ENCODE measurements around the gene ADSL. TPM values are rescaled to one million over a fixed set of nuclear protein-coding genes. Genes with fewer than 3 reads are reported as not detected.

Gene ADSL
- total RNA-seq (100 to 1,000 TPM in 1 of 5 donors, 10 to 100 TPM in 4; 17.0 to 167 (median 27.8) TPM), polyA plus RNA-seq (10 to 100 TPM; 33.9 to 39.4 (median 39.3) TPM)
- long read RNA-seq, donor 1, full-length matches to known transcripts = 6 of 31 reads
- long read RNA-seq, donor 1, partial matches to known transcripts = 25 of 31 reads
- long read RNA-seq, donor 1, other reads (novel, unspliced or antisense) = 0 of 31 reads
- long read RNA-seq, donor 2, full-length matches to known transcripts = 16 of 53 reads
- long read RNA-seq, donor 2, partial matches to known transcripts = 37 of 53 reads
- long read RNA-seq, donor 2, other reads (novel, unspliced or antisense) = 0 of 53 reads
- long read RNA-seq, donor 3, full-length matches to known transcripts = 10 of 25 reads
- long read RNA-seq, donor 3, partial matches to known transcripts = 15 of 25 reads
- long read RNA-seq, donor 3, other reads (novel, unspliced or antisense) = 0 of 25 reads
- long read RNA-seq, donor 4, full-length matches to known transcripts = 2 of 2 reads
- long read RNA-seq, donor 4, partial matches to known transcripts = 0 of 2 reads
- long read RNA-seq, donor 4, other reads (novel, unspliced or antisense) = 0 of 2 reads
- long read RNA-seq, donor 5, full-length matches to known transcripts = 9 of 22 reads
- long read RNA-seq, donor 5, partial matches to known transcripts = 13 of 22 reads
- long read RNA-seq, donor 5, other reads (novel, unspliced or antisense) = 0 of 22 reads
- long read RNA-seq, donor 6, full-length matches to known transcripts = 30 of 80 reads
- long read RNA-seq, donor 6, partial matches to known transcripts = 50 of 80 reads
- long read RNA-seq, donor 6, other reads (novel, unspliced or antisense) = 0 of 80 reads
- long read RNA-seq, donor 7, full-length matches to known transcripts = 9 of 28 reads
- long read RNA-seq, donor 7, partial matches to known transcripts = 19 of 28 reads
- long read RNA-seq, donor 7, other reads (novel, unspliced or antisense) = 0 of 28 reads
- long read RNA-seq, donor 8, full-length matches to known transcripts = 16 of 41 reads
- long read RNA-seq, donor 8, partial matches to known transcripts = 25 of 41 reads
- long read RNA-seq, donor 8, other reads (novel, unspliced or antisense) = 0 of 41 reads
- long read RNA-seq, donor 9, full-length matches to known transcripts = 16 of 29 reads
- long read RNA-seq, donor 9, partial matches to known transcripts = 13 of 29 reads
- long read RNA-seq, donor 9, other reads (novel, unspliced or antisense) = 0 of 29 reads
- long read RNA-seq, donor 10, full-length matches to known transcripts = 4 of 10 reads
- long read RNA-seq, donor 10, partial matches to known transcripts = 6 of 10 reads
- long read RNA-seq, donor 10, other reads (novel, unspliced or antisense) = 0 of 10 reads

DNA sequence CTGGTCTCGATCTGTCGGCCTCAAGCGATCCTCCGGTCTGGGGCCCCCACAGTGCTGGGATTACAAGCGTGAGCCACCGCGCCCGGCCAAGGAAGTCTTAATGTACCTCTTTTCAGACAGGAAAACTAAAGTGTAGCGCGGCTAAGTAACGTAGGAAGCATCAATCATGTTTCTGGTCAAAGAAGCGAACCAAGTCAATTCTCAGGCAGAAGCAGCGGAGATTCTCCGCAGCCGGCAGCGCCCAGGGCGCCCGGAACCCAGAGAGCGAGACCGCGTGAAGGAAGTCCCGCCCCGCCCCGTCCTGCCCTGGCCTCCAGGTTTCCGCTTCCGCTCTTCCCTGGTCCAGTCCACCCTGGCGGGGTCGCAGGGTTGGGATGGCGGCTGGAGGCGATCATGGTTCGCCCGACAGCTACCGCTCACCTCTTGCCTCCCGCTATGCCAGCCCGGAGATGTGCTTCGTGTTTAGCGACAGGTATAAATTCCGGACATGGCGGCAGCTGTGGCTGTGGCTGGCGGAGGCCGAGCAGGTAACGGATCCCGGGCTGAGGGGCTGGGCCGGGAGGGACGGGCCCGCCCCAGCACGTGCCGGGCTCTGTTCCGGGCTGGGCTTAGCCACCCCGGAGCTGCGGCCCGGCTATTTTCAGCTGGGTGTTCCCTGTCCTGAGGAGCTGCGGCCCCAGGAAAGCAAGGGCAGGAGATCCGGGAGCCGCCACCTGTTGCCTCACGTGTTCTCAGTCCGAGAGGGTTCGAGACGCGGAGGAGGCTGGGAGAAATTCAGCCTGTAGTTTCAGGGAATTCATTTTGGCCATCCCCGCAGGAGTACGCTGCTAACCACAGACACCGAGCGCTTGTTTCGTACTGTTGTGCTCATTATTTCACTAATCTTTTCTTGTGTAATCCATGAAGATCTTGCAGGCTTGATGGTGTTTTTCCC lies at the start of gene ADSL:
TSS of gene ADSL (plus strand) at position 316 of the 934 bp plus-strand sequence. CDS start at position 375, 59 bp downstream.
- TF ChIP-seq EP300 (IDR thresholded peaks at IDR 0.05) (no peak), POLR2A (IDR thresholded peaks at IDR 0.05) (no peak), POLR2AphosphoS5 (IDR thresholded peaks at IDR 0.05) (peak; percentile 68 to 97 (median 87))
- TF ChIP-seq, protein P1, sequence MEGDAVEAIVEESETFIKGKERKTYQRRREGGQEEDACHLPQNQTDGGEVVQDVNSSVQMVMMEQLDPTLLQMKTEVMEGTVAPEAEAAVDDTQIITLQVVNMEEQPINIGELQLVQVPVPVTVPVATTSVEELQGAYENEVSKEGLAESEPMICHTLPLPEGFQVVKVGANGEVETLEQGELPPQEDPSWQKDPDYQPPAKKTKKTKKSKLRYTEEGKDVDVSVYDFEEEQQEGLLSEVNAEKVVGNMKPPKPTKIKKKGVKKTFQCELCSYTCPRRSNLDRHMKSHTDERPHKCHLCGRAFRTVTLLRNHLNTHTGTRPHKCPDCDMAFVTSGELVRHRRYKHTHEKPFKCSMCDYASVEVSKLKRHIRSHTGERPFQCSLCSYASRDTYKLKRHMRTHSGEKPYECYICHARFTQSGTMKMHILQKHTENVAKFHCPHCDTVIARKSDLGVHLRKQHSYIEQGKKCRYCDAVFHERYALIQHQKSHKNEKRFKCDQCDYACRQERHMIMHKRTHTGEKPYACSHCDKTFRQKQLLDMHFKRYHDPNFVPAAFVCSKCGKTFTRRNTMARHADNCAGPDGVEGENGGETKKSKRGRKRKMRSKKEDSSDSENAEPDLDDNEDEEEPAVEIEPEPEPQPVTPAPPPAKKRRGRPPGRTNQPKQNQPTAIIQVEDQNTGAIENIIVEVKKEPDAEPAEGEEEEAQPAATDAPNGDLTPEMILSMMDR (IDR thresholded peaks at IDR 0.05) = peak in 2 of 7 experiments; percentile 10 to 33
- intact Hi-C loops (cut with DNase I; ENCODE audit: low total_unique reads) = no loop called here

DNA sequence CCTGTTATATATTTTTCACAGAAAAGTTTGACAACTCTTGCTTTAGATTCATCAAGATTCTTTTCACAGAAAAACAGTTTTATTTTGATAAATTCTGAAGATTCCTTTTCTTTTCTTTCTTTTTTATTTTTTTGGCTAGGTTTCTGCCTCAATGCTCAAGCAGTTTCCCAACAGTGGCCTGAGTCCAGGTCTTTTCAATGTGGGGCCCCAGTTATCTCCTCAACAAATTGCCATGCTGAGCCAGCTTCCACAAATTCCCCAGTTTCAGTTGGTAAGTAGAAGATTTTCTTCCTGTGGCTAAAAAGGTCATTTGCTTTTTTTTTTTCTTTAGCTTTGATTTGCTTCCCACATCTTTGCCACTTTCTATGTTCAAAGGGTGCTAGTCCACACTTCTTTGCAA lies 46.0 kb upstream of the ADSL start:
- H3K4me1 ChIP-seq = peaks cover 0 to 10% (median 3%) of the 10 kb centered on the region in 4 donors
- peaks cover 24 to 93% (median 78%) of the 10 kb centered on the region in 4 donors for H3K36me3 ChIP-seq
- no peak overlapping the region for H3K27ac ChIP-seq
- no peak for DNase-seq
- no peaks in the 10 kb centered on the region for H3K27me3 ChIP-seq
- intact Hi-C loops (cut with DNase I; ENCODE audit: low total_unique reads) = no loop called here
- H3K4me3 ChIP-seq = no peak overlapping the region
- H3K9me3 ChIP-seq = no peaks in the 10 kb centered on the region
- TF ChIP-seq EP300 (IDR thresholded peaks at IDR 0.05) (no peak), POLR2A (IDR thresholded peaks at IDR 0.05) (no peak), POLR2AphosphoS5 (IDR thresholded peaks at IDR 0.05) (no peak)
- TF ChIP-seq, protein P1 (IDR thresholded peaks at IDR 0.05) = no peak

More for the DNA sequence above, at the start of gene ADSL:
- no peaks in the 10 kb centered on the region for H3K27me3 ChIP-seq
- H3K27ac ChIP-seq = peak within 1 kb of the TSS; percentile 84 to 94 (median 89)
- peaks cover 11 to 36% (median 31%) of the 10 kb centered on the region in 4 donors for H3K4me1 ChIP-seq
- H3K9me3 ChIP-seq = no peaks in the 10 kb centered on the region
- H3K4me3 ChIP-seq = peak within 1 kb of the TSS; percentile 66 to 81 (median 78)
- 0% methylated on average over 46 to 65 of the region's 65 CpGs for WGBS, 5 donors
- peak; percentile 88 to 97 for DNase-seq
- H3K36me3 ChIP-seq = peaks cover 17 to 32% (median 27%) of the 10 kb centered on the region in 4 donors

DNA sequence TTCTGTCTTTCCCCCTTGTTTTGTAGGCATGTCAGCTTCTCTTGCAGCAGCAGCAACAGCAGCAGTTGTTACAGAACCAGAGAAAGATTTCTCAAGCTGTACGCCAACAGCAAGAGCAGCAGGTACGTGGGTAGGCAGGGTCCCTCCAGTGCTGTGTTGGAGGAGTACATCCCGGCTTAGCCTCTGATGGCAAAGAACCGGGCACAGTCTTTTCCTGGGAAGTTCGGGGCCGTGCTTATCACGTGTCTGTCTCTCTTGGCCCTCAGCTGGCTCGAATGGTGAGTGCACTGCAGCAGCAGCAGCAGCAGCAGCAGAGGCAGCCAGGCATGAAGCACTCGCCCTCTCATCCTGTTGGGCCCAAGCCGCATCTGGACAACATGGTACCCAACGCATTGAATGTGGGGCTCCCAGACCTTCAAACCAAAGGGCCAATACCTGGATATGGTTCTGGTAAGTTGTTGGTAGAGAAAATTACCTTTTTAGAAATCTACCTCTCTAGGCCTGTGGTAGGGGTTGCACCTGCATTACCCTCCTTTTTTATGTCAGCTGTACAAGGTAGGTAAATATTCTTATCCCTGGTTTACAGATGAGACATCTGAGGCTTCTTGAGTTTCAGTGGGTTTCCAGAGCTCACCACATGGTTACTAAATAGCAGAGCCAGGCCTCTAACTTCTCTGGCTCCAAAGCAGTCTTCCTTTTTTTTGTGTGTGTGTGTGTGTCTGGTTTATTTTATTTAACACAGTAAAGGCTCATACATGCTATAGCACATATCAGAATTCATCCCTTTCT lies 45.2 kb upstream of the ADSL start:
- Histone ChIP-seq H3K9me3 (no peaks in the 10 kb centered on the region), H3K4me3 (no peak overlapping the region), H3K36me3 (peaks cover 24 to 93% (median 79%) of the 10 kb centered on the region in 4 donors), H3K27me3 (no peaks in the 10 kb centered on the region), H3K4me1 (peaks cover 0 to 10% (median 3%) of the 10 kb centered on the region in 4 donors), H3K27ac (no peak overlapping the region)
- no peak for DNase-seq
- no peak for TF ChIP-seq EP300 (IDR thresholded peaks at IDR 0.05)
- 94 to 98% (median 97%) methylated on average over 9 to 11 of the region's 11 CpGs for WGBS, 5 donors
- intact Hi-C loops (cut with DNase I; ENCODE audit: low total_unique reads) = no loop called here

Data from stomach (tissue), 19 donors.